MM.1S (cell line): ENCODE measurements around the gene CRAT.
A peak's percentile ranks its signal among the peaks of the same experiment; 100 is the strongest.

Source experiments
- DNase-seq: peaks from one replicate; pipeline ENCODE4 v3.0.0-alpha.2; 2015
- H2AFZ ChIP-seq: fragments of 300-600 bp; sonication (generic); 2 replicates; pipeline ENCODE4 v1.6.0; 2016; ENCODE audit warnings: antibody characterized with exemption, low read length
- H3F3A ChIP-seq: fragments of 300-600 bp; sonication (generic); 2 replicates; pipeline ENCODE4 v1.6.1; 2016; ENCODE audit warnings: mild to moderate bottlenecking, antibody characterized with exemption, low read length, moderate library complexity, mixed read lengths; ENCODE audit not compliant: insufficient read depth
- H3K27ac ChIP-seq: fragments of 300-600 bp; sonication (generic); 2 replicates; pipeline ENCODE4 v1.5.1; 2016; ENCODE audit warnings: mild to moderate bottlenecking, low read length
- H3K27me3 ChIP-seq: fragments of 300-600 bp; sonication (generic); replicated peaks from 2 replicates; pipeline ENCODE4 v1.6.0; 2016; ENCODE audit warnings: low read length; ENCODE audit not compliant: insufficient read depth
- H3K36me3 ChIP-seq: fragments of 300-600 bp; sonication (generic); replicated peaks from 2 replicates; pipeline ENCODE4 v1.6.1; 2016; ENCODE audit warnings: mild to moderate bottlenecking, low read length, mixed read lengths; ENCODE audit not compliant: insufficient read depth
- H3K4me1 ChIP-seq: fragments of 300-600 bp; sonication (generic); 2 replicates; pipeline ENCODE4 v1.6.1; 2016; ENCODE audit warnings: low read length, mixed read lengths
- H3K4me2 ChIP-seq: fragments of 300-600 bp; sonication (generic); 2 replicates; pipeline ENCODE4 v1.6.0; 2016; ENCODE audit warnings: low read depth, low read length
- H3K4me3 ChIP-seq: fragments of 300-600 bp; sonication (generic); 2 replicates; pipeline ENCODE4 v1.5.1; 2016; ENCODE audit warnings: low read length, mixed read lengths
- H3K79me2 ChIP-seq: fragments of 300-600 bp; sonication (generic); 2 replicates; pipeline ENCODE4 v1.6.1; 2016; ENCODE audit warnings: mixed run types, low read length, mixed read lengths
- H3K9ac ChIP-seq: fragments of 300-600 bp; sonication (generic); 2 replicates; pipeline ENCODE4 v1.6.1; 2016; ENCODE audit warnings: low read length, mixed read lengths
- H3K9me2 ChIP-seq: fragments of 300-600 bp; sonication (generic); replicated peaks from 2 replicates; pipeline ENCODE4 v1.6.1; 2016; ENCODE audit warnings: mild to moderate bottlenecking, low read length, mixed read lengths; ENCODE audit not compliant: insufficient read depth
- H3K9me3 ChIP-seq: fragments of 300-600 bp; sonication (generic); replicated peaks from 2 replicates; pipeline ENCODE4 v1.6.1; 2016; ENCODE audit warnings: mild to moderate bottlenecking, low read length, mixed read lengths; ENCODE audit not compliant: insufficient read depth
- H4K20me1 ChIP-seq: fragments of 300-600 bp; sonication (generic); 2 replicates; pipeline ENCODE4 v1.6.1; 2016; ENCODE audit warnings: mild to moderate bottlenecking, low read length, moderate library complexity, mixed read lengths; ENCODE audit not compliant: insufficient read depth
- EZH2 ChIP-seq: fragments of 300-600 bp; sonication (generic); optimal IDR thresholded peaks from 2 replicates; pipeline ENCODE3; 2017; ENCODE audit warnings: low read depth, mild to moderate bottlenecking, antibody characterized with exemption, low read length, mixed read lengths
- EZH2phosphoT487 ChIP-seq: fragments of 300-600 bp; sonication (generic); IDR thresholded peaks from 2 replicates; pipeline ENCODE4 v1.6.1; 2018; ENCODE audit warnings: antibody characterized with exemption, low read length
- TF ChIP-seq, protein P1 (sequence below): fragments of 300-600 bp; sonication (generic); IDR thresholded peaks from 2 replicates; pipeline ENCODE4 v1.5.1; 2016; ENCODE audit warnings: antibody characterized with exemption, low read length, mixed read lengths

CRAT gene

GRCh38 chr9:129109952-129110739, 447 bp downstream of the CRAT start:
- Histone ChIP-seq H3K9me3 (no peaks in the 10 kb centered on the region), H3K9ac (peak overlapping the region; percentile 58), H3K79me2 (peaks cover 38% of the 10 kb centered on the region), H3K27me3 (peaks cover 18% of the 10 kb centered on the region), H3K36me3 (no peaks in the 10 kb centered on the region), H2AFZ (peak overlapping the region; percentile 99), H3K9me2 (no peaks in the 10 kb centered on the region), H3K27ac (no peak overlapping the region), H3F3A (no peaks in the 10 kb centered on the region), H3K4me2 (peak overlapping the region; percentile 77), H4K20me1 (no peaks in the 10 kb centered on the region), H3K4me1 (no peaks in the 10 kb centered on the region), H3K4me3 (peak overlapping the region; percentile 78)
- TF ChIP-seq EZH2phosphoT487 (no peak), EZH2 (no peak)
- TF ChIP-seq, protein P1, sequence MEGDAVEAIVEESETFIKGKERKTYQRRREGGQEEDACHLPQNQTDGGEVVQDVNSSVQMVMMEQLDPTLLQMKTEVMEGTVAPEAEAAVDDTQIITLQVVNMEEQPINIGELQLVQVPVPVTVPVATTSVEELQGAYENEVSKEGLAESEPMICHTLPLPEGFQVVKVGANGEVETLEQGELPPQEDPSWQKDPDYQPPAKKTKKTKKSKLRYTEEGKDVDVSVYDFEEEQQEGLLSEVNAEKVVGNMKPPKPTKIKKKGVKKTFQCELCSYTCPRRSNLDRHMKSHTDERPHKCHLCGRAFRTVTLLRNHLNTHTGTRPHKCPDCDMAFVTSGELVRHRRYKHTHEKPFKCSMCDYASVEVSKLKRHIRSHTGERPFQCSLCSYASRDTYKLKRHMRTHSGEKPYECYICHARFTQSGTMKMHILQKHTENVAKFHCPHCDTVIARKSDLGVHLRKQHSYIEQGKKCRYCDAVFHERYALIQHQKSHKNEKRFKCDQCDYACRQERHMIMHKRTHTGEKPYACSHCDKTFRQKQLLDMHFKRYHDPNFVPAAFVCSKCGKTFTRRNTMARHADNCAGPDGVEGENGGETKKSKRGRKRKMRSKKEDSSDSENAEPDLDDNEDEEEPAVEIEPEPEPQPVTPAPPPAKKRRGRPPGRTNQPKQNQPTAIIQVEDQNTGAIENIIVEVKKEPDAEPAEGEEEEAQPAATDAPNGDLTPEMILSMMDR = no peak
- DNase-seq = no peak

DNA sequence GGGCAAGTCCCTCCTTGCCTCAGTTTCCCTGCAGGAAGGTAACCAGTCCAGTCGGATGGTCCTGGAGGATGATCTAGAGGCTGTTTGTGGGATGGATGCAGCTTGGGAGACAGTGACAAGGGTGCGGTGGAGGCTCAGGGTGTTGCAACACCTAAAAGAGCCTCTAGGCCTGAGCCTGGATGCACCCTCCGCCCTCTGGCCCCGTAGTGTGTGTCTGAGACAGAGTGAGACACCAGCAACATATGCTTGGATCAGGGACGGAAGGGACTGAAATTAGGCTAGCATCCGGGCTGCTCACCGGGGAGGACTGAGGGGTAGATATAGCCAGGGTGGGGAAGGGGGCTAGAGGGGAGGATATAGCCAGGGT, 1.1 kb downstream of the CRAT start:
- no peak overlapping the region for H2AFZ ChIP-seq
- no peak overlapping the region for H3K27ac ChIP-seq
- DNase-seq = peak; percentile 16
- H3K27me3 ChIP-seq = peaks cover 18% of the 10 kb centered on the region
- no peaks in the 10 kb centered on the region for H3K36me3 ChIP-seq
- H3K9me3 ChIP-seq = no peaks in the 10 kb centered on the region
- H3K4me1 ChIP-seq = no peaks in the 10 kb centered on the region
- no peak overlapping the region for H3K4me3 ChIP-seq
- peak overlapping the region; percentile 77; the same call in 1 of the 2 replicates for H3K4me2 ChIP-seq
- H3K79me2 ChIP-seq = peaks cover 32% of the 10 kb centered on the region
- TF ChIP-seq, protein P1 = no peak
- TF ChIP-seq EZH2 (no peak), EZH2phosphoT487 (no peak)
- H3F3A ChIP-seq = no peaks in the 10 kb centered on the region
- no peak overlapping the region for H3K9ac ChIP-seq
- H3K9me2 ChIP-seq = no peaks in the 10 kb centered on the region
- H4K20me1 ChIP-seq = no peaks in the 10 kb centered on the region

DNA sequence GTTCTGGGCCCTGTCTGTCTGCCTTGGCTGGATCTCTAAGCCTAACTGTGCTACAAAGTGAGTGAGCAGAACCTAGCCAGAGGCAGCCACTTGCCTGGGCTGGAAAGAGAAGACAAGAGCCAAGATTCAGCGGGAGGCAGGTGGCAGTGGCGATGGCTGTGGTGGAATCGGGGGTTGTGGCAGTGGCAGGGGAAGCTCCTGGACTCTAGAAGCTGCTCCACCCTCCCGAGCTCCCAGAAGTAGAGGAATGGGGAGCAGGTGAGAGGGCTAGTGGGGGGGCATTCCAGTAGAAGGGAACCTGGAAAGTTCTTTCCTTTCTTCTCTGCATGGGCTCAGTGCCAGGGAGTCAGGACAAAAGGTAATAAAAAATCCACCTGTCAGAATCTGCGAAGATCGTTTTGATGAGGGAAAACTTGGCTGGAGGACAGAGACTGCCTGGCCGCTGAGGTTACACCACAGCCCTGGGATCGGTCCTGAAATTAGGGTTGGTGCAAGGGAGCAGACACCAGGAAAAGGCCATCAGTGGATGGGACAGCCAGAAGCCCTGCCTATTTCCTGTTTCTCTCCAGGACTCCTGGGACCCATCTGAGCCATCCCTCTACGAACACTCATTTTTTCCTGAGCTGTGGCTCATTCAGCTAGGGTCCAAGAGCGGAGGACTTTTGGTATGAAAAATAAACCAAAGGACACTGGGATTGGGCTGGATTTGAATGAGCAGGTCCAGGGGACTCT, 1.6 kb downstream of the CRAT start:
- Histone ChIP-seq H3K4me3 (no peak overlapping the region), H3K27ac (no peak overlapping the region), H3K36me3 (no peaks in the 10 kb centered on the region), H3K9me2 (no peaks in the 10 kb centered on the region), H3K79me2 (peaks cover 27% of the 10 kb centered on the region), H2AFZ (no peak overlapping the region), H3K9me3 (no peaks in the 10 kb centered on the region), H3K9ac (no peak overlapping the region), H4K20me1 (no peaks in the 10 kb centered on the region), H3K4me2 (no peak overlapping the region), H3K4me1 (no peaks in the 10 kb centered on the region), H3K27me3 (peaks cover 18% of the 10 kb centered on the region), H3F3A (no peaks in the 10 kb centered on the region)
- TF ChIP-seq, protein P1 = no peak
- TF ChIP-seq EZH2 (no peak), EZH2phosphoT487 (no peak)
- DNase-seq = no peak
